T-helper 1 cell (primary cell): ENCODE results near the gene ICAM4.
"Not testable (repeated sequence)": the region's sequence is repeated elsewhere in the genome, so short reads cannot be mapped to it uniquely, and the experiment has no call there.

Experiments used
- DNase-seq, 5 donors: peaks; one replicate each; pipeline ENCODE4 v3.0.0-alpha.2; 2012 to 2020
- total RNA-seq, 4 donors: gene quantifications; one replicate each; lab custom pipeline; 2026; lab: John Stamatoyannopoulos, UW

ICAM4 gene, protein sequence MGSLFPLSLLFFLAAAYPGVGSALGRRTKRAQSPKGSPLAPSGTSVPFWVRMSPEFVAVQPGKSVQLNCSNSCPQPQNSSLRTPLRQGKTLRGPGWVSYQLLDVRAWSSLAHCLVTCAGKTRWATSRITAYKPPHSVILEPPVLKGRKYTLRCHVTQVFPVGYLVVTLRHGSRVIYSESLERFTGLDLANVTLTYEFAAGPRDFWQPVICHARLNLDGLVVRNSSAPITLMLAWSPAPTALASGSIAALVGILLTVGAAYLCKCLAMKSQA
- 0.39 to 1.1 (median 0.50) reads per million in 4 donors for total RNA-seq

DNA sequence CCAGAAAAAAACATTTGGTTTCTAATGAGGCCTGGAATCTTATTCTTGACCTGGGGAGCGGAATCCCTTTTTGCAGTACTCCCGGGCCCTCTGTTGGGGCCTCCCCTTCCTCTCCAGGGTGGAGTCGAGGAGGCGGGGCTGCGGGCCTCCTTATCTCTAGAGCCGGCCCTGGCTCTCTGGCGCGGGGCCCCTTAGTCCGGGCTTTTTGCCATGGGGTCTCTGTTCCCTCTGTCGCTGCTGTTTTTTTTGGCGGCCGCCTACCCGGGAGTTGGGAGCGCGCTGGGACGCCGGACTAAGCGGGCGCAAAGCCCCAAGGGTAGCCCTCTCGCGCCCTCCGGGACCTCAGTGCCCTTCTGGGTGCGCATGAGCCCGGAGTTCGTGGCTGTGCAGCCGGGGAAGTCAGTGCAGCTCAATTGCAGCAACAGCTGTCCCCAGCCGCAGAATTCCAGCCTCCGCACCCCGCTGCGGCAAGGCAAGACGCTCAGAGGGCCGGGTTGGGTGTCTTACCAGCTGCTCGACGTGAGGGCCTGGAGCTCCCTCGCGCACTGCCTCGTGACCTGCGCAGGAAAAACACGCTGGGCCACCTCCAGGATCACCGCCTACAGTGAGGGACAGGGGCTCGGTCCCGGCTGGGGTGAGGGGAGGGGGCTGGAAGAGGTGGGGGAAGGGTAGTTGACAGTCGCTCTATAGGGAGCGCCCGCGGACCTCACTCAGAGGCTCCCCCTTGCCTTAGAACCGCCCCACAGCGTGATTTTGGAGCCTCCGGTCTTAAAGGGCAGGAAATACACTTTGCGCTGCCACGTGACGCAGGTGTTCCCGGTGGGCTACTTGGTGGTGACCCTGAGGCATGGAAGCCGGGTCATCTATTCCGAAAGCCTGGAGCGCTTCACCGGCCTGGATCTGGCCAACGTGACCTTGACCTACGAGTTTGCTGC lies at the start of gene ICAM4:
Gene ICAM4 (plus strand): TSS at position 153 of the 935 bp plus-strand sequence. CDS start 58 bp downstream, at position 211.
- DNase-seq: peak in 1 of 5 donors; percentile 44

DNA sequence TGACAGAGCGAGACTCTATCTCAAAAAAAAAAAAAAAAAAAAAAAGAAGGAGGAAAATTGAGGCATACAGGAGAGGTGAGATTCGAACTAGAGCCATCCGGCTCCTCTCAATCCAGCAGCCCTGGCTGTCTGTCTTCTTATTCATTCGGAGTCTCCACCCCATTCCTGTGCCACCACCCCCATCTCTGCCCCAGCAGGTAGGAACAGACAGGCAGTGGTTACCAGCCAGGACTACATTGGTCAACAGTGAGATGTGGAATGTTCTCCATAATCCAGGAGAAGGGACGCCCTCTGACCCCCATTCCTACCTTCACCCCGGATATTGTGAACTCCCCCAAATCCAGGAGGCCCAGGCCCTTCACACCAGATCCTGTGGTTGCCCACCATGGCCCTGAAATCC lies 49.1 kb upstream of the ICAM4 start:
- DNase-seq: no peak

DNA sequence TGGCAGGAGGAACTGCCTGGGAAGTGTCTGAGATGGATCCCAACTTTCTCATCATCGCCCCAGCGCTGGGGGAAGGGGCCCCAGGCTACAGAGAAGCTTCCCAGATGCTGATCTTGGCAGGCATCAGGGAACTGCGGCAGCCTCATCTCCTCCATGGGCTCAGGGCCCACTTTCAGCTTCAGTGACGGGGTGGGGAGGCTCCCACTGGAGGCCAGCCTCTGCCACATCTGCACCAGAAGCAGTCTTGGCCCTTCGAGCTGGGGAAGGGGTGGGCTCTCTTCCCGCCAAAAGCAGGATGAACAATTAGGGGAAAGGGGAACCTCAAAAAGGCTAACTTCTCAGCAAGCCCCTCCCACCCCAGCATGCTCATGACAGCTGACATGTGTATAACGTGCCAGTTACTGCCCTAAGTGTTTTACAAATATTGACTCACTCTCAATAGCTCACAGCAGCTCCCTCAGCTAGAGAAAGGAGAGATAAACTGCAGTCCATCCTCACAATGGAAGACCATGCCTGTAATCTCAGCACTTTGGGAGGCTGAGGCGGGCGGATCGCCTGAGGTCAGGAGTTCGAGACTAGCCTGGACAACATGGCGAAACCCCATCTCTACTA lies 48.5 kb upstream of the ICAM4 start:
- DNase-seq: no peak

DNA sequence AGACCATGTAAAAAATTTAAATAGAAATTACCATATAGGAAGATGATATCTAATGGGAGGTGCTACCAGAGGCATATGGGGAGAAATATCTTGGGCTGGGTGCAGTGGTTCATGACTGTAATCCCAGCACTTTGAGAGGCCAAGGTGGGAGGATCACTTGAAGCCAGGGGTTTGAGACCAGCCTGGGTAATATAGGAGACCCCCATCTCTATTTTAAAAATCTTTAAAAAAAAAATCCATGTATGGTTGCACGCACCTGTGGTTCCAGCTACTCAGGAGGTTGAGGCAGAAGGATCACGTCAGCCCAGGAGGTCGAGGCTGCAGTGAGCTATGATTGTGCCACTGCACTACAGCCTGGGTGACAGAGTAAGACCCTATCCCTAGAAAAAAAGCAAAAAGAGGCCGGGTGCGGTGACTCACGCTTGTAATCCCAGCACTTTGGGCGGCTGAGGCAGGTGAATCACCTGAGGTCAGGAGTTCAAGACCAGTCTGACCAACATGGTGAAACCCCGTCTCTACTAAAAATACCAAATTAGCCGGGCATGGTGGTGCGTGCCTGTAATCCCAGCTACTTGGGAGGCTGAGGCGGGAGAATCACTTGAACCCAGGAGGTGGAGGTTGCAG lies 44.8 kb upstream of the ICAM4 start:
- not testable (repeated sequence) for DNase-seq

DNA sequence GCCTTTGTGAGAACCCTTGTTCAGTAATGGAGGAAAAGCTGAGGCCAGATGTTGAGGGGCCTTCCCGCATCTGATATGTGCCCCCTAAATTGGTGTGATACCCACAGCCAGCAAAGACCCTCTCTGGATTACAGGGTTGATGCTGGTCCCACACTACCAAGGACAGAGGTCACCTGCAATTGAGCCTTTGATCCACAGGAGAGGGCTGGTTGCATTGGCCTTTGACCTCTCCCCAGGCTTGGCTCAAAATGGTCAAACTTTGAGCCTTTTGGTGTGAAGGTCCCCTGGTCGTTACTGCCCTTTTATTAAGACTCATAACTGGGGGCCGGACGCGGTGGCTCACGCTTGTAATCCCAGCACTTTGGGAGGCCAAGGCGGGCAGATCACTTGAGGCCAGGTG lies 43.1 kb upstream of the ICAM4 start:
- DNase-seq: no peak

DNA sequence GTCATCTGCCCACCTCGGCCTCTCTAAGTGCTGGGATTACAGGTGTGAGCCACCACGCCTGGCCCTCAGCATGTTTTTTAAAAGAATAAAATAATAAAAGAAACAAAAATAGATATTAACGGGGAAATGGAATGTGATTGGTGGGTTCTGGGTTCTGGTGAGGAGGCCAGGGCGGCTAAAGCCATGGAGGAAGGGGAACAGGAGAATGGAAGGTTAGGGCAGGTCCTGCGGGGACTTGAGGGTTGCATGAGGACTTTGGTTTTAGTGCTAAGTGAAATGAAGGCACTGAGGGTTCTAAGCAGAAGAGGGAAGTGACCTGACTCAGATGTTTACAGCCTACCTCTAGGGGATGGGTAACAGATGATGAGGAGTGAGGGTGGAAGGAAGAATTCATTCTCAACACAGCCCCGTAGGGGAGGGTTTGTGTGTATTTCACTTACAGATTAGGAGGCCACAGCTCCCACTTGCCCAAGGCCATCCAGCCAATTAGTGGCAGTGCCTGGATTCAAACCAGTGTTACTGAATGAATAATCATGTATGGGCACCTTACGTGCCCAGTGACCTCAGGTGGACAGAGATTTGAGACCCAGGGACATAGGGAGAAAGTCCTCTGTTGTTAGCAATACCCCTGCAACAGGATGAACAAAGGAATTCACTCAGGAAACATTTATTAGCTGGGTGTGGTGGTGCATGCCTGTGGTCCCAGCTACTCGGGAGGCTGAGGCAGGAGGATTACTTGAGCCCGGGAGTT lies 41.4 kb upstream of the ICAM4 start:
- DNase-seq: no peak

DNA sequence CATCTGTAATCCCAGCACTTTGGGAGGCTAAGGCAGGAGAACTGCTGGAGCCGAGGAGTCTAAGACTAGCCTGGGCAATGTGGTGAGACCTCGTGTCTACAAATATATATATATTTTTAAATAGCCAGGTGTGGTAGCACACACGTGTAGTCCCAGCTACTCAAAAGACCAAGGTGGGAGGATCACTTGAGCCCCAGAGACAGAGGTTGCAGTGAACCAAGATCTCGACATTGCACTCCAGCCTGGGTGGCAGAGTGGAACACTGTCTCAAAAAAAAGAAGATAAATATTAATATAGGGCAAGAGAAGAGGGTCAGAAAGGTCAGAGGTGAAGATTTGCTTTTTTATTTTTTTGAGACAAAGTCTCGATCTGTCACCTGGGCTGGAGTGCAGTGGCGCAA lies 40.2 kb upstream of the ICAM4 start:
- DNase-seq: no peak

DNA sequence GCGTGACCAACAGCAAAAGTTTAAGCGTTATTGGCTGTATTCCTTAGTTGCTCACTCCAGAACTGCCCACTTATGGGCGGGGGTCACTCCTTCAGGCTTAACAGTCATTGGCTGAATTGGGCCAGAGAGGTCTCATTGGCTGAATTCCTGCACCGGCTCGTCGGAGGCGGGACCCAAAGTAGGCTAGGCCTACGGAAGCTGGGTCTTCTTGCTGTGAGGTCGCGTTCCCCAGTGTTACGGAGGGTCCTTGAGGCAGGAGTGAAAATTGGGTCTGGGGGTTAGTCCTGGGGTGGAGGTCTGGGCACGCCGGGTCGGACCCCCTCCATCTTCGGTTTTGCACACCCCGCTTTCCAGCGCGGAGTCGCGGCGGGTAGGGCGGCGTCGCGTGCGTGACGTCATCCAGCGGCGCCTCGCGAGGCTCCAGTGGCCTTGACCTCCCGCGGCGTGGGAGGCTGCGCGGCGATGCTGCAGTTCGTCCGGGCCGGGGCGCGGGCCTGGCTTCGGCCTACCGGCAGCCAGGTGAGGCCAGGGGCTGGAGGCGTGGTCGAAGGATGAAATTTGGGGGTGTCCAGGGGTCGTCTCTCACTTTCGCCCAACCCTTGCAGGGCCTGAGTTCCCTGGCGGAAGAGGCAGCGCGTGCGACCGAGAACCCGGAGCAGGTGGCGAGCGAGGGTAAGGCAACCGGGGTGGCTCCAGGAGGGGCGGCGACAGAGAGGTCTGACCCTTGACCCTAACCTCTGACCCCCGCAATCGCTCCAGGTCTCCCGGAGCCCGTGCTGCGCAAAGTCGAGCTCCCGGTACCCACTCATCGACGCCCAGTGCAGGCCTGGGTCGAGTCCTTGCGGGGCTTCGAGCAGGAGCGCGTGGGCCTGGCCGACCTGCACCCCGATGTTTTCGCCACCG lies 34.7 kb upstream of the ICAM4 start, which contains the start of gene MRPL4:
Gene MRPL4 (plus strand): TSS at position 423 of the 903 bp plus-strand sequence. CDS start 40 bp downstream, at position 463.
- peak; percentile 89 to 98 (median 96) for DNase-seq

DNA sequence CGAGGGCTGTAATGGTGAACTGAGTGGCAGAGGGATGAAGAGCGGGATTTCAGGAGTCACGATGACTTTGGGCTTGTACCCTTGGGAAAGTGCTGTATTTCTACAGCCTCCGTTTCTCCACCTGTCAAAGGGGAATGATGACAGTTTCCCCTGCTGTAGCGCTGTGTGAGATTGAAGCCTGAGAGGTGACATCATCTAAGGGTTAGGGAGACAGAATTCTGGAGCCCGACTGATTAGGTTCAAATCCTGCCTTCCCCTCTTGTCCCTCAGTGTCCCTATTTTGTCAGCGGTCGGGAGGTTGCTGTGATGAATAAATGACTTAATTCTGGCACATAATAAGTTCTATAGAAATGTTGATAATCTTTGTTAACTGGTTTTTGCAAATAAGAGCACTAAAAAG lies 34.0 kb upstream of the ICAM4 start:
- no peak for DNase-seq

DNA sequence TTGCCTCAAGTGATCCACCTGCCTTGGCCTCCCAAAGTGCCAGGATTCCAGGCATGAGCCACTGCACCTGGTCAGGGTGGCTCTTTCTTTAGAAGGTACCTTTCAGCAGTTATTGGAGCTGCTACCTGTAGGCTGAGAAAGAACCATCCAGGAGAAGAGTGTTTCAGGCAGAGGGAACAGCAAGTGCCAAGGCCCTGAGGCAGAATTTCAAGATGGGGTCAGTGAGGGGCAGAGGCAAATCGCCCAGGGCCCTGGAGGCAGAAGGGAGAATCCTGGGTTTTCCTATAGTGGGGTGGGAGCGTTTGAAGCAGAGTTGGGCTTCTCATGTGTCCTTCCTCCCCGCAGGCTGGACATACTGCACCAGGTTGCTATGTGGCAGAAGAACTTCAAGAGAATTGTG lies 32.5 kb upstream of the ICAM4 start:
- no peak for DNase-seq

DNA sequence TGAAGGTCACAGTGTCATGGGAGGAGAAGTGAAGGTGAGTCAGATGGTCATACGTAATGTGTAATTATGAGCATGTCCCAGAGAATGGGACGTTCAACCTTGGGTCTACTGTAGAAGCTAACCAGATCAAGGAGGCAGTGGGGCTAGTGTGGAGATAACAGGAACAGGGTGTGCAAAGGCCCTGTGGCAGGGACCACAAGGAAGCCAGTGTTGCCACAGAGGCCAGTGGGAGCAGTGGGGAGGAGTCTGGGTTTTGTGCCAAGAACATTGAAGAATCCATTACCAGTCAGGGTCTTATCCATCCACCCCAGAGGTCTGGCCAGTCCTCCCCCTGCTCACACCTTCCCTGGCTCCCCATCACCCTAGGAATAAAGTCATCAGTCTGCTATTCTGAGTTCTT lies 31.4 kb upstream of the ICAM4 start:
- no peak for DNase-seq

DNA sequence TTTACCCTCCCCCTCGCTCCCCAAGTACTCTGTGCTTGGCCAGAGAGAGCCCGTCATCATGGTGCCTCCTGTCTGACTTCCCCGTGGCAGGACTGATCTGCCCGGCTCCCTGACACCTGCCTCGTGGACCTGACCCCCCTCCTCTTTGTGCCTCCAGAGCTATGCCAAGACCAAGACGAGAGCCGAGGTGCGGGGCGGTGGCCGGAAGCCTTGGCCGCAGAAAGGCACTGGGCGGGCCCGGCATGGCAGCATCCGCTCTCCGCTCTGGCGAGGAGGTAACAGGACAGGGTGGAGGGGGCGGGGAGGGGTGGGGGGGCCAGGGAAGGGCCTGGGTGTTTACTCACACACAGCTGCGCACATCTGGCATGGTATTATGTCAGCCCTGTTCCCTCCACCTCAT lies 30.2 kb upstream of the ICAM4 start:
- no peak for DNase-seq

DNA sequence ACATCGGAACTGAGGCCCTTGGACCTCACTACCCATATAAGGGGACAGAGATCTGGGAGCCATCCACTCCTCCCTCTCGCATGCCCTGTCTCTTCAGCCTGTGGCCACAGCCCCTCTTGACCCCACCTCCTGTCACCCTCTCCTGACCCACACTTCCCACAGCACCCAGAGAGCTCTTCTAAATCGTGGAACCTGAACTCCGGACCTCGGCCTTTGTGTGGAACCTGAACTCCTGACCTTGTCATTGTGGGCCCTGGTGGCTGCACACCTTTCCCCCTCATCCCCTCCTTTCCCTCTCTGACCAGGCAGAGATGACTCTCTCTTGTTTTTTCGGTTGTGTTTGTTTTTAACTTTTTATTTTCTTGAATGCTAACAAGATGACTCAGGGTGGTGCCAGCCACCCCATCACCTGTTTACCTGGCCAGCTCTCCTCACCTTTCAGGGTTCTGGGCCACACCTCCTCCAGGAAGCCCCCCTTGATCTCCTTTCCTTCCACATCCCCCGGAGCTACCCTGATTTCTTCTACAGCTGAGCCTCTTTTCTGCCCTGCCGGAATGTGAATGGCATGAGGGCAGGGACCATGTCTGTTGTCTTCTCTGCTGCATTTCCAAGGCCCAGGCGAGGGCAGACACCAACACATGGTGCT lies 29.7 kb upstream of the ICAM4 start:
- DNase-seq: no peak

DNA sequence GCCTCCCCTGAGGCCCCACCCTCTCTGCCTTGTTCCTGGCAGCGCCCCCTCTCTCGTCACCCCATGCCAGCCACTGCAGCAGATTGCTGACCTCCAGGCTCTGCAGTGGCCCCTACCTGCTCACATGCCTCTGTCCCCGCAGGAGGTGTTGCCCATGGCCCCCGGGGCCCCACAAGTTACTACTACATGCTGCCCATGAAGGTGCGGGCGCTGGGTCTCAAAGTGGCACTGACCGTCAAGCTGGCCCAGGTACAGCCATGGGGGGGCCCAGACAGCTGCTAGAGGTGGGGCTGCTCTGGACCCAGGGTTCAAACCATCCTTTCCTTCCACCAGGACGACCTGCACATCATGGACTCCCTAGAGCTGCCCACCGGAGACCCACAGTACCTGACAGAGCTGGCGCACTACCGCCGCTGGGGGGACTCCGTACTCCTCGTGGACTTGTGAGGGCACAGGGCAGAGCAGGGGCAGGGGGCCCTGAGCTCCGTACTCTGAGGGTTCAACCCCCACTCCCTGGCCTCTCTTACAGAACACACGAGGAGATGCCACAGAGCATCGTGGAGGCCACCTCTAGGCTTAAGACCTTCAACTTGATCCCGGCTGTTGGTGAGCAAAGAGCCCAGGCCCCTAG lies 28.6 kb upstream of the ICAM4 start:
- no peak for DNase-seq

DNA sequence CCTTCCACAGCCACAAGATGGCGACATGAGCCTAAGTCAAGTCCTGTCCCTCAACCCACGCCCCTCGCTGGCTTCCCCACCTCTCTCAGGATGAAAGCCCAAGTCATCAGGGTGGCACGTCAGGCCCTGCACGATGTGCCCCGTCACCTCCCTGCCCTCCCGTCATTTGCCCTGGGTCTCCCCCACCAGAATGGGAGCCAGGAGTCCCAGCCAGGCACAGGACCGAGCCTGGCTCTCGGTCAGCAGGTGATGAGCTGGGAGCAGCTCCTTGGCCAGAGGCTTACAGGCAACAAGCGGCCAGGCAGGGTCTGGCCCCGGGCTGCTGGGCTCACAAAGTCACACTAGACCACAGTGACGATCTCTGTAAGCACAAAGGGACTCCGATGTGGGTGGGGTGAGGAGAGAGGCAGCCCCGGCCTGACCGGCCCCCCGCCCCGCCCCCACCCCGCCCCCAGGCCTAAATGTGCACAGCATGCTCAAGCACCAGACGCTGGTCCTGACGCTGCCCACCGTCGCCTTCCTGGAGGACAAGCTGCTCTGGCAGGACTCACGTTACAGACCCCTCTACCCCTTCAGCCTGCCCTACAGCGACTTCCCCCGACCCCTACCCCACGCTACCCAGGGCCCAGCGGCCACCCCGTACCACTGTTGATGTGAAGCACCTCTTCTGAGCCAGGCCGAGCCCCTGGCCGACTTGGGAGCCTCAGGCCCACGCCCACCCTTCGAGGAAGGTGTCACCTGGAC lies 27.4 kb upstream of the ICAM4 start:
- peak; percentile 74 to 90 (median 83) for DNase-seq

DNA sequence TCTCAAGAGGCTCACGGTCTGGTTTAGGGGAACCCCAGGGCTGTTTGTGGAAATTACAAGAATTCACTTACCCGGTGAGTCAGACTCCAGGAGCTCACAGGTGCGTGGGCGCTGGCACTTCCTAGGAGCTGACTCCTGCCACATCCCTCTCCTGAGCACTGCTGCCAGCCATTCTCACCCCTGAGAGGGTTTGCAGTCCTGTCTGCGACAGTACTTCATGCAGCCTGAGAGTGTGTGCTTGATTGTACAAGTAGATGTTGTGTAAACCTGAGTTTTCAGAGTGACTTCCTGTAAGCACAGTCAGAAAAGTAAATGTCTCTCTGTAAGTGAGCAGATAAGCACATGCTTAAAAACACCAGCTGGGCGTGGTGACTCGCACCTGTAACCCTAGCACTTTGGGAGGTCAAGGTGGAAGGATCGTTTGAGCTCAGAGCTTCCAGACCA lies 26.6 kb upstream of the ICAM4 start:
- peak in 2 of 5 donors; percentile 19 to 66 for DNase-seq

DNA sequence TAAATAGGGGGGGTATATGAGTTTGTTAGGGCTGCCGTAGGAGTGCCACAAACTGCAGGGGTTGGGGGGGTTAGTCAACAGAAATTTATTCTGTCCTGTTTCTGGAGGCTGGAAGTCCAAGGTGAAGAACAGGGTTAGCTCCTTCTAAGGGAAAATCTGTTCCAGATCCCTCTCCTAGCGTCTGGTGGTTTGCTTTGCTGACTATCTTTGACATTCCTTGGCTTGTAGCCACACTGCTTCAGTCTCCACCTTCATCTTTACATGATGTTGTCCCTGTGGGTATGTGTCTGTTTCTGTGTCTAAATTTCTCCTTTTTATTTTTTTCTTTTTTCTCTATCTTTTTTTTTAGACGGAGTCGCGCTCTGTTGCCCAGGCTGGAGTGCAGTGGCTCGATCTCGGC lies 24.0 kb upstream of the ICAM4 start:
- no peak for DNase-seq

DNA sequence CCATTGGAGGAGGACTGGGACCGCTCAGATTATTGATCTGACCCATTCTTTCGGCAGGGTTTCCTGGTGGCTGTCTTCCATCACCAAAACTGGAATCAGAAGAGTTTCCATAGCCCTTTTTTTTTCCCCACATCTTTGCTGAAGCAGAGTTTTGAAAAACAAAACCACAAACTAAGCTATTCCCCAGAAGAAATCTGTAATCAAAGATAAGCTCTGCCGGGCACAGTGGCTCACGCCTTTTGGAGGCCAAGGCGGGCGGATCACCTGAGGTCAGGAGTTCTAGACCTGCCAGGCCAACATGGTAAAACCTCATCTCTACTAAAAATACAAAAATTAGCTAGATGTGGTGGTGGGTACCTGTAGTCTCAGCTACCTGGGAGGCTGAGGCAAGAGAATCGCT lies 20.0 kb upstream of the ICAM4 start:
- no peak for DNase-seq

DNA sequence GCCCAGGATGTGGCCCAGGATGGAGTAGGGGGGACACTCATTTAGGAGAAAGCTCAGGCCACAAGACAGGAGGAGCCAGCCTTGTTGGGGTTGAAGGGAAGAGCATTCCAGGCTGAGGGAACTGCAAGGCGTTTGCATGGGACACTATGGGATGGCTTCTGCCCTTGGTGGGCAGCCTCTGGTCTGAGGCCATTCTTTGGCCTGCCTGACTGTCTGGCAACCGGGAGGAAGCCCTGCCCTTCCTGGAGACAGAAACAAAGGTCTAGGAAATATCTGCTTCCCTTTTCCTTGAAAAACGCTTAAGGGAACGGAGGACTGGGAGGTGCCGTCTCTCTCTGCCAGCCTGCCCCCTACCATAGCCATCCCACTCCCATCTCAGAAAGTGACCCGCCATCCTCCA lies 18.7 kb upstream of the ICAM4 start:
- no peak for DNase-seq
